Upper lobe of left lung (tissue), 6 donors: Measurements from ENCODE around the gene DDX1. TPM values are rescaled to one million over a fixed set of nuclear protein-coding genes. Genes with fewer than 3 reads are reported as not detected.

Source experiments
- ATAC-seq, 2 donors: fragments of 200-7000 bp; cut with Tn5 transposase; one replicate each; pipeline ENCODE4 v1.9.1; 2022; ENCODE audit warnings: mild to moderate bottlenecking in 2 of 2, moderate library complexity in 2 of 2; ENCODE audit not compliant: low FRiP score in 2 of 2
- DNase-seq, 2 donors: peaks; one replicate each; pipeline ENCODE4 v3.0.0-alpha.2; 2019 to 2020
- H3K27ac ChIP-seq, 4 donors: fragments of 200-600 bp; sonication (generic); one replicate each; pipeline ENCODE4 v1.5.1; 2016 to 2019
- H3K27me3 ChIP-seq, 4 donors: fragments of 200-600 bp; sonication (generic); one replicate each; pipeline ENCODE4 v1.5.1; 2017 to 2019
- H3K36me3 ChIP-seq, 4 donors: fragments of 200-600 bp; sonication (generic); one replicate each; pipeline ENCODE4 v1.5.1; 2016 to 2019
- H3K4me1 ChIP-seq, 4 donors: fragments of 200-600 bp; sonication (generic); one replicate each; pipeline ENCODE4 v1.5.1; 2018 to 2019
- H3K4me3 ChIP-seq, 4 donors: fragments of 200-600 bp; sonication (generic); one replicate each; pipeline ENCODE4 v1.5.1; 2017 to 2019; ENCODE audit warnings: mild to moderate bottlenecking in 2 of 4, moderate library complexity in 1 of 4
- H3K9me3 ChIP-seq, 4 donors: fragments of 200-600 bp; sonication (generic); one replicate each; pipeline ENCODE4 v1.5.1; 2018 to 2019
- EP300 ChIP-seq, 4 donors: sonication (generic); formaldehyde crosslinking; IDR thresholded peaks; one replicate each; pipeline ENCODE4 v1.5.1; 2017; ENCODE audit warnings: antibody characterized with exemption in 4 of 4, control low read depth in 2 of 4
- POLR2A ChIP-seq, 4 donors: fragments of 450-650 bp; IDR thresholded peaks; one replicate each; pipeline ENCODE4 v1.5.1; 2016 to 2017; ENCODE audit warnings: antibody characterized with exemption in 4 of 4, mild to moderate bottlenecking in 2 of 4
- POLR2AphosphoS5 ChIP-seq, 2 donors: sonication (generic); formaldehyde crosslinking; IDR thresholded peaks; one replicate each; pipeline ENCODE4 v1.5.1; 2017; ENCODE audit warnings: antibody characterized with exemption in 2 of 2
- WGBS, 2 donors: methylation state at CpG; one replicate each; pipeline ENCODE4 v1.1.5; 2017 to 2018; 5-methylcytosine and 5-hydroxymethylcytosine counted together
- total RNA-seq, 6 donors: library from RNA; depleted of rRNA in 4 of 6; stranded (reverse); fragments of >200 nt in 4 of 6; gene quantifications; one replicate each; pipeline versions ENCODE4 v1.1.0 to v1.2.1, GENCODE V29; 2016 to 2021
- TF ChIP-seq, protein P1 (sequence below), 6 experiments: fragments of 450-650 bp in 4 of 6; fragments of 200-600 bp in 2 of 6; sonication (generic) in 2 of 6; IDR thresholded peaks; one replicate each; pipeline ENCODE4 v1.5.1; 2016 to 2019; ENCODE audit warnings: antibody characterized with exemption in 6 of 6
- donor health status: DM: no; HTN: no; CAD: no; lungs with moderate emphysema.
- donor health status: DM: no; HTN: yes; CAD: no; lungs with severe emphysema.

The DDX1 gene
- total RNA-seq, 6 donors from 2014 or later = 40.9 to 78.5 (median 53.0) TPM

DNA sequence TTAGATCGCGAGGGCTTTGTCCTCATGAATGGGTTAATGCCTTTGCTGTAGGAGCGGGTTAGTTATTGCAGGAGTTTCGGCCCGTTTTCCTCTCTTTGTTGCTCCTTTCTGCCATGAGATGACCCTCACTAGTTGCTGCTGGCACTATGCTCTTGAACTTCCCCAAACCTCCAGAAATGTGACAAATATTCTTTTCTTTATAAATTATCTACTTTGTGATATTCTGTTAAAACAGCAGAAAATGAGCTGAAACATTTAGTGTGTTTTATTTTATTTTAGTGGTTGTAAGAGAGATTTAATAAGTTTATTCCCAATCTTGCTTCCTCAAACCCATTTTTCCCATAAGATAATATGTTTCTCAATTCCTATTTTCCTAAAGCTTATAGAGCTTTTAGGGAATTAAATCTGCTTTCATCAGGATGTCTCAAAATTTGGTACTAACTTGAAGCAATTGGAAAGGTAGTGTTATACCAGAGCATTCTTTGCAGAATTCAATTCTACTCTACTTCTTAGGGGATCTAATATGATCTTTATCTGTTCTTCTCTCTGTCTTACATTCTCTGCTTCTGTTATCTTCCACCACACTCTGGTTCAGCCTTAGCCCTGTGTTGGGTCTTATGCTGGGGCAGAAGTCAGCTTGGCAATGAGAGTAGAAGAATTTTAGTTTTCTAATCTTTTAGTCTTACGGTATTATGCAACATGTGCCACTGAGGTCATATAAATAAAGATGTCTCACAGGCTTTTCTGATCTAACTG lies 23.1 kb downstream of the DDX1 start:
- 88 to 90% methylated on average over 6 of the region's 6 CpGs for WGBS, 2 donors
- DNase-seq (no peak), ATAC-seq (no peak)
- Histone ChIP-seq H3K27me3 (no peaks in the 10 kb centered on the region), H3K36me3 (peaks cover 3 to 60% (median 38%) of the 10 kb centered on the region in 4 donors), H3K4me1 (no peaks in the 10 kb centered on the region), H3K27ac (no peak overlapping the region), H3K9me3 (no peaks in the 10 kb centered on the region), H3K4me3 (no peak overlapping the region)
- TF ChIP-seq POLR2AphosphoS5 (IDR thresholded peaks at IDR 0.05) (no peak), POLR2A (IDR thresholded peaks at IDR 0.05) (no peak), EP300 (IDR thresholded peaks at IDR 0.05) (no peak)
- TF ChIP-seq, protein P1, sequence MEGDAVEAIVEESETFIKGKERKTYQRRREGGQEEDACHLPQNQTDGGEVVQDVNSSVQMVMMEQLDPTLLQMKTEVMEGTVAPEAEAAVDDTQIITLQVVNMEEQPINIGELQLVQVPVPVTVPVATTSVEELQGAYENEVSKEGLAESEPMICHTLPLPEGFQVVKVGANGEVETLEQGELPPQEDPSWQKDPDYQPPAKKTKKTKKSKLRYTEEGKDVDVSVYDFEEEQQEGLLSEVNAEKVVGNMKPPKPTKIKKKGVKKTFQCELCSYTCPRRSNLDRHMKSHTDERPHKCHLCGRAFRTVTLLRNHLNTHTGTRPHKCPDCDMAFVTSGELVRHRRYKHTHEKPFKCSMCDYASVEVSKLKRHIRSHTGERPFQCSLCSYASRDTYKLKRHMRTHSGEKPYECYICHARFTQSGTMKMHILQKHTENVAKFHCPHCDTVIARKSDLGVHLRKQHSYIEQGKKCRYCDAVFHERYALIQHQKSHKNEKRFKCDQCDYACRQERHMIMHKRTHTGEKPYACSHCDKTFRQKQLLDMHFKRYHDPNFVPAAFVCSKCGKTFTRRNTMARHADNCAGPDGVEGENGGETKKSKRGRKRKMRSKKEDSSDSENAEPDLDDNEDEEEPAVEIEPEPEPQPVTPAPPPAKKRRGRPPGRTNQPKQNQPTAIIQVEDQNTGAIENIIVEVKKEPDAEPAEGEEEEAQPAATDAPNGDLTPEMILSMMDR (IDR thresholded peaks at IDR 0.05) = no peak

DNA sequence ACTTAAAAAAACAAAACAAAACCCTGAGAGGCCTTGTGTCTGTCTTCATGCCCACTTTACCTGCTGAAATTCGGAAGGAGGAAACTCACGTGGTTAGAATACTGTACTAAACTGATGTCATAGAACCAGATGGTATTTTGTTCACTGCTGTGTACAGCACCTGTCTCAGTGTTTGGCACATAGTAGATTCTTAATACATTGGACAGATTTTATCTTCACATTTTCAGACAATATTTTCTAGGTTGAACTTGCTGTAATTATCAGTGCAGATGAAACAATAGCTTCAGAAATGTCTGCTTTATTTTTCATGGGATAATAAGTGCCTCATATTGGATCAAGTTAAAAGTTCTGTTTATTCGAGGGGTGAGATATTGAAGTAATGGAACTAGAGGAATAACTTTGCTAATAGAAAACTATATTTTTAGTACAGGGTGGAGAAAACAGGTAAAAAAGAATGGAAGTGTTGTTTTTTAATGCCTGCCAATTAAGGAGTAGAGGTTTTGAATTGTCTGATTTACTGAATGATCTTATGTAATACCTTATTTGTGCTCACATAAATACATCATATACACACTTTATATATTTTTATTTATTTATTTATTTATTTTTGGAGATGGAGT lies 23.7 kb downstream of the DDX1 start:
- Histone ChIP-seq H3K9me3 (no peaks in the 10 kb centered on the region), H3K27me3 (no peaks in the 10 kb centered on the region), H3K27ac (no peak overlapping the region), H3K4me1 (no peaks in the 10 kb centered on the region), H3K4me3 (no peak overlapping the region), H3K36me3 (peaks cover 5 to 60% (median 38%) of the 10 kb centered on the region in 4 donors)
- DNase-seq (no peak), ATAC-seq (no peak)
- TF ChIP-seq, protein P1 (IDR thresholded peaks at IDR 0.05) = no peak
- TF ChIP-seq POLR2AphosphoS5 (IDR thresholded peaks at IDR 0.05) (no peak), EP300 (IDR thresholded peaks at IDR 0.05) (no peak), POLR2A (IDR thresholded peaks at IDR 0.05) (no peak)
- WGBS, 2 donors = 80 to 88% methylated on average over 3 of the region's 3 CpGs

DNA sequence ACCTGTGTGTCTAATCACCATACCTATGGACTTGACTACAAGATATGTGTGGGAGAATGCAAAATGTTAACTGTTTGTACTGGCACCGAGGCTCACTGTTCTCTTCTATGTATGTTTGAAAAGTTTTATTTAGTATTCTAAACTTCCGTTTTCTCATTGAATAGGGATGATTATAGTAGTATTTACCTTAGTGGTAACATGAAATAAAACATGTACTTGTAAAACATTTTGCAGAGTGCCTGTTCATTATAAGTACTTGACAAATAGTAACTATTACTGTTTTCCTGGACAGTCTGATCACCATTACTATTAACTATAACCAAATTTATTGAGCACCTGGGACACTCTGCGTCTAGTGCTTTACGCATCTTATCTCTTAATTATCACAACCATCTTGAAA lies 24.8 kb downstream of the DDX1 start:
- no peak for ATAC-seq
- H3K27me3 ChIP-seq = no peaks in the 10 kb centered on the region
- H3K36me3 ChIP-seq = peaks cover 15 to 67% (median 42%) of the 10 kb centered on the region in 4 donors
- DNase-seq = no peak
- H3K4me1 ChIP-seq = no peaks in the 10 kb centered on the region
- no peak for TF ChIP-seq POLR2A (IDR thresholded peaks at IDR 0.05)
- TF ChIP-seq, protein P1 (IDR thresholded peaks at IDR 0.05) = no peak
- no peak for TF ChIP-seq POLR2AphosphoS5 (IDR thresholded peaks at IDR 0.05)
- no peak for TF ChIP-seq EP300 (IDR thresholded peaks at IDR 0.05)
- H3K27ac ChIP-seq = no peak overlapping the region
- no peaks in the 10 kb centered on the region for H3K9me3 ChIP-seq
- no peak overlapping the region for H3K4me3 ChIP-seq
- WGBS, 2 donors = 89 to 91% methylated on average over 4 of the region's 4 CpGs

DNA sequence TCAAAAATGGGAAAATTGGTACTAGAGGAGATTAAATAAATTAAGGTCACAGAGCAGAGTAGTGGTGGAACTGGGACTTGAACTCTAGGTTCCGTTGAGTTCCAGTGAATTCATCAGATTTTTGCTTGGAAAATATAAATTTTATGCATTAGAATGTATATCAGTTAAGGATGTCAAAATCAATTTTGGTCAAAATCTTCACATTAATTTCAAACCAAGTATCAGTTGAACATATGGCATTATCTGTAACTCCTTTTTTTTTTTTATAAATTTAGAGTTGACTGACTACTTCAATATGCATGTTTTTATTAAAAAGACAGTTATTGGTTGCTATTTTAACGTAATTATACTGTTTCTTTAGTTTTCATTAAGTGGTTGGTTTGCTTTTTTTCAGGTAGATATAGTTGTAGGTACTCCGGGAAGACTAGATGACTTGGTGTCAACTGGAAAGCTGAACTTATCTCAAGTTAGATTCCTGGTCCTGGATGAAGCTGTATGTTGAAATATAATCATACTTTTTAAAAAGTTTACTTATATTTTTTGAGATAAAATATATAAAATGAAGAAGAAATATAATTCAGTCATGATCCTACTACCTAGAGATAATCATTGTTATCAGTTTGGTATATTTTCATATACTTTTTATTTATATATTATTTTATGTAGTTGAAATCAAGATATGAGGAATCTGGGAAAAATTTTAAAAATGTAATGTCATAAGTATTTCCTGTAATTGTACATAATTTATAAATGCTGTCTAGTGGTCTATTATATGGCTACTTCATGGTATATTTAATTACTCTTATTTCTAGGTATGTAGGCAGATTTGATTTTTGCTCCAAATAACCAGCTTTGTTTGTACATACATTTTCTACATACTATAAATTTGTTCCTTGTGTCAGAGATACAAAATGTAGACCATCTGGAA lies 25.4 kb downstream of the DDX1 start:
- Histone ChIP-seq H3K4me3 (no peak overlapping the region), H3K27ac (no peak overlapping the region), H3K9me3 (no peaks in the 10 kb centered on the region), H3K27me3 (no peaks in the 10 kb centered on the region), H3K36me3 (peaks cover 15 to 74% (median 47%) of the 10 kb centered on the region in 4 donors), H3K4me1 (no peaks in the 10 kb centered on the region)
- no peak for TF ChIP-seq POLR2A (IDR thresholded peaks at IDR 0.05)
- TF ChIP-seq, protein P1 (IDR thresholded peaks at IDR 0.05) = no peak
- TF ChIP-seq EP300 (IDR thresholded peaks at IDR 0.05) = no peak
- no peak for TF ChIP-seq POLR2AphosphoS5 (IDR thresholded peaks at IDR 0.05)
- WGBS, 2 donors = 94 to 96% methylated on average over 3 of the region's 3 CpGs
- DNase-seq = no peak
- no peak for ATAC-seq
